Endometrium (tissue), 2 donors: ENCODE data around the gene NDUFS7.

Source experiments
- FAIRE-seq: peaks from 2 replicates; lab custom pipeline; 2012; peaks lifted over from hg19 to GRCh38; lab: Jason Lieb, UNC
- donor health status: control.
- donor health status: control.

NDUFS7 gene

DNA sequence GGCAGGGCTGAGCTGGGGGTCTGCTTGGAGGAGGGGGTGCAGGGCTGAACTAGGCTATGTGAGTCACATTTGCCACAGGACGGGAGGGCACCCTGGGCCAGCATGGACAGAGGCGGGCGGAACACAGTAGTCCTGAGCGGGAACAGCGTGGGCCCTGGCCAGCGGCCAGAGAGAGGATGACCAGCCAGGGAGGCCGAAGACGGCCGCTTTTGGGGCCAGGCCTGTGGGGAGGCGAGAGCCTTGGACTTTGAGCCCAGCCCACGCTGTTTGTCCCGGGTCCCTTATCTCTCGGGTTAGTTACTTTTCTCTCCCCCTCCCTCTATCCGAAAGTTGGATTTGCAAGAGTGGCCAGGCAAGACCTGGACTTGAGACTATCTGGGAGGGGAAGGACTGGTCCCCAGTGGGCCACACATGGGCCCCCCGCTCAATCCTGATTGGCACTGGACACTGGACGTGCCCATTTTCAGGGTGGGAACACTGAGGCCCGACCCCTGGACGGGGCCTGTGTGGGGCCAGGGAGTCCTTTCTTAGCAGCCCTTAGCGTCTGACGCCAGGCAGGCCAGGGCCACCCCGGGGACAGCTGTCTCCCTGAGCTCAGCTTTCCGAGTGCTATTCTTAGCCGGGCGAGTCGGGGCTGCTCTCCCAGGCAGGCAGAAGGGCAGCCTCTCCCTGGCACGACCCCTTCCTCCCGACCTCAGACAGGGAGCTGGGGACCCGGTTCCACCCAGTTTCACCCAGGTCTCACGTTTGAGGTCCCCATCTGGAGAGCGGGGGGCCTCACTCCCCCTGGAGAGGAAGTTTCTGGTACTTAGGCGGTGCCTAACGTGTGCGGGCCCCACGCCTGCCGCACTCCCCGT lies 16.8 kb downstream of the NDUFS7 start:
- no peak for FAIRE-seq

DNA sequence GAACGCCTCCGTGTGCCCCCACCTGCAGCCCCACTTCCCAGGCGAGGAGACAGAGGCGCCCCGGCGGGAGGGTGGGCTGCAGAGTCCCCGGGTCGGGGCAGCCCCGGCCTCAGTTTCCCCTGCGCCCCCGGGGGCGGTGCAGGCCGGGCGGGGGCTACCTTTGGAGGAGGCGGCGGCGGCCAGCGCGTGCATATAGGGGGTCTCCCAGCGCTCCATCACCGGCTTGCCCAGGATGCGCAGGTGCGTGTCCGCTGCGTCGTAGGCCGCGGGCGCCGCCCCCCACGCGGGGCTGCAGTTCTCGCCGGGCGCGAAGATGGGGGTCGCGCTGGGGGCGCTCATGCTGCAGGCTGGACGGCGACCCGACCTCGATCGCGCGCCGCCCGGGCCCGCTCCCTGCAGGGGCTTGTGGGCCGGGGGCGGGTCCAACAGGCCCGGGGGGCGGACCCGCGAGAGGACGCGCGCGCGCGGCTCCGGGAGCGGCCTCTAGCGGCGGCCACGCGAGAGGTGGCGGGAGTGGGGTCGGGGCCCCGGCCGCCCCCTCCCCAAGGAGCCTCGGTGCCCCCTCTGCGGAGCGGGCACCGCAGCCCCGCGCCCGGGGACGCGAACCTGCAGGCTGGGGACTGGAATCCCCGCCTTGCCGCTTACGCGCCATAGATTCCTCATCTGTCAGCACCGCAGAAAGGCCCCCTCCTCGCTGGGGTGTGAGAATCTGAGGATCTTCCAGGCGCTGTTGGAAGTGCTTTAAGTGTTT lies 17.6 kb downstream of the NDUFS7 start, which contains the start of gene GAMT:
Gene GAMT, minus strand, starts transcription at position 405 of the 751 bp plus-strand sequence. Its CDS starts 66 bp downstream, at position 339.
- no peak for FAIRE-seq

GRCh38 chr19:1401889-1402217 lies 18.1 kb downstream of the NDUFS7 start:
- FAIRE-seq = no peak

- no peak for FAIRE-seq
Observed at GRCh38 chr19:1402411-1403070, 18.8 kb downstream of the NDUFS7 start.

- FAIRE-seq = no peak
Observed at GRCh38 chr19:1406774-1407527, 23.2 kb downstream of the NDUFS7 start.

- no peak for FAIRE-seq
Observed at GRCh38 chr19:1407528-1408299, 24.0 kb downstream of the NDUFS7 start, which contains the start of gene DAZAP1. Gene DAZAP1, plus strand, starts transcription at chr19:1407586. Its CDS starts 188 bp downstream, at chr19:1407774.

GRCh38 chr19:1408300-1409203 lies 24.8 kb downstream of the NDUFS7 start:
- FAIRE-seq = no peak

GRCh38 chr19:1409204-1410005 lies 25.7 kb downstream of the NDUFS7 start:
- no peak for FAIRE-seq

- no peak for FAIRE-seq
Observed at GRCh38 chr19:1410136-1410786, 26.6 kb downstream of the NDUFS7 start.

DNA sequence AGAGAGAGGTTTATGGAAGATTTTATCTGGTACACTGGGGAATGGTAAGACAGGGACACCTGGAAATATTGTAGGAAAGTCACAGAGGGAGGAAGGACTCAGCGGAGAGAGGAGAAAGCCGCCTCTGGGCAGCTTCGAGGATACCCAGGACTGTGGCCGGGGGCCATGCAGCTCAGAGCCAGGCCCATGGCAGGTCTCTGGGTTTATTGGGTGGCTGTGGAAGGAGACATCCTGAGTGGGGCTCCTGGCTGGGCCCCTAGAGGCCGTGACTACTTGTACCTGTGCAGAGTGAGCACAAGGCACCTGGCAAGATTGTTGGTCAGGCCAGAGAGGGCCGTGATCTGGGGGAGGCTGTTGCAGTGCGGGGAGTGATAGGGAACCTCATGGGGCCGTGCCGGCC lies 27.1 kb downstream of the NDUFS7 start:
- FAIRE-seq = no peak

GRCh38 chr19:1411255-1412191 lies 27.8 kb downstream of the NDUFS7 start:
- FAIRE-seq = no peak

DNA sequence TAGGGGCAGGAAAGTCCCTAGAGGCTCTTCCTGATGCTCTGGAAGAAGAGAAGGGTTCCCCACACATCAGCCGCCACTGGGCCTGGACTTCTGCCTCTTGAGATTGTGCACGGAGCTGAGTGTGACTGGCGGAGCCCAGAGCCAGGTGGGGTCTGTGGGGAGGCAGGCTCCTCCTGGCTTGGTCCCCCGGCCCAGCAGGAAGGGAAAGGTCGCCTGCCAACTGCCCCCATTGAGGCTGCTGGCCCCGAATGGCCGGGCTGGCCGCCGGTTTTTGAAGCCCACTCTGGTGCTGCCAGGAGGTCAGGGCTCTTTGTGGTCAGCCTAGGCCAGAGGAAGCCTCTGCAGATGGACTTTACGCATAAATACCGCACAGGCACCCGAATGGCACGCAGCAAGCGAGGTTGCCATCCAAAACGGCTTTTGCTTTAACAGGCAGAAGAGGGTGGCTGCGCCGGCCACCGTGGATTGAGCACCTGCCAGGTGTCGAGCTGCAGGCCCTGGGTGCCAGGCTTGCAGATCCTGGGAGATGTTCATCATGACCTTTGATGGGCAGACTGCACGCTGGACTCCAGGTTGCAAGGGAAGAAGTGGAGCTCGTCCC lies 28.7 kb downstream of the NDUFS7 start:
- FAIRE-seq = no peak

DNA sequence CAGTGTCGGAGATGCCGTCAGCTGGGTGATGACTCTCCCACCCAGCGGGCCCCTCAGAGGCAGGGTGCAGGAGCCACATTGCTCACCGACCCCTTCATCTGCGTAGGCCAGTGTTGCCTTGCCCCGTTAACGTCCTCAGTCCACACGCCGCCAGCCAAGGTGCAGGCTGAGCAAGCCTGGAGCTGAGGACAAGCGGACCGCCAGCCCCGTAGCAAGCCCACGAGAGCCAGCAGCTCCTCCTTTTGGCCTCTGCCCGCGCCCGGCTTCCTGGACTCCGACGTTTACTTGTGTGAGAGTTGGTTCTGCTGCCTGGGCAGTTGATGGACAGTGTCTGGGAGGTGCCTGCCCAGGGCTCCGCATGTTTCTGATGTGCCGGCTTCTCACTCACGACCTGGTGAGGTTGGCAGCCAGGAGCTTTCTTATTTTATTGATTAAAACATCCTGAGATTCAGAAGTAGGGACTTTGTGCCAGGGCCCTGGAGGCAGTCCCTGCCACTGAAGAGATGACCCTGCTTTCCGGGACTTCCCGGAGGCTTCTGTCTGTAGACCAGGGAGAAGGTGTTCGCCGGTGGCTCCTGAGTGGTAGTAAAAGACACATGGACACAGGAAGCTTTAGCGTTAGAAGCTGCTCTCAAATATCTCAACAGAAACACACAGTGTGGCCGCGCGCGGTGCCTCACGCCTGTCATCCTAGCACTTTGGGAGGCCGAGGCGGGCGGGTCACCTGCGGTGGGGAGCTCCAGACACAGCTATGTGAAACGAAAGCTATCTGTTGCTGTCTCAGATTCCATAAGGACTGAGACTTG lies 29.5 kb downstream of the NDUFS7 start:
- no peak for FAIRE-seq

DNA sequence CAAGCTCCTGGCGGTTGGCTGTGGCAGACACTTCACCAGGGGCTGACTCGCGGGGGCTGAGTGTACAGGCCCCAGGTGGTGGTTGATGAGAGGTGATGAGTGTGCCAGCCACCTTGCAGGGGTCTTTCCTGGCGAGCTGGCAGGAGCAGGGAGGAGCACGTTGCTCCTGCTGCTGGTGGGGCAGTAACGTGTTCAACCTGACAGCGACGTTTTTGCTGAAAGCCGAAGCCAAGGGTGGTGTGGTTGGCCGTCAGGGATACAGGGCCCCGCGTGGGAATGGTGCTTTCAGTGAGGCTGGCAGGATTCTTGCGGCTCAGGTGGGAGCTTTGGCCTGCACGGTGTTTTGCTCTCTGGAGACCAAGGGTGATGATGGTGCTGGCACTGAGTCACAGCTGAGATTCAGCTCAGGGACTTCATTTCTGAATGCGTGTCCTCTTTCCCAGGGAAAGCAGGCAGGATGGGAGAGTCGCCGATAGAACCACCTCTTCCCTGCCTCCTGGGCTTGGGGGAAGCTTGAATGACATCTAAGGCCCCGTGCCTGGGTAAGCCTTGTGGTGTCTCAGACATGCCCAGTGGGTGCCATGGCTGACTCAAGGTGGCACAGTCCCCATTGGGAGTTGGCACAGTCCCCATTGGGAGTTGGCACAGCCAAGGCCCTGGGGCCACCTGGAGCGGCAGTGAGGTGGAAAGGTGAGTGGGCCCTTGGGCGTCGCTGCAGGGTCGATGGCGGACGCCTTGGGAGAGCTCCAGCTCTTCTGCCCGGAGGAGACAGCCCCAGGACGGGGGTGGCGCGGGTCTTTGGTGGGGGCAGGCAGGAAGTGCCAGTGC lies 32.5 kb downstream of the NDUFS7 start:
- no peak for FAIRE-seq

DNA sequence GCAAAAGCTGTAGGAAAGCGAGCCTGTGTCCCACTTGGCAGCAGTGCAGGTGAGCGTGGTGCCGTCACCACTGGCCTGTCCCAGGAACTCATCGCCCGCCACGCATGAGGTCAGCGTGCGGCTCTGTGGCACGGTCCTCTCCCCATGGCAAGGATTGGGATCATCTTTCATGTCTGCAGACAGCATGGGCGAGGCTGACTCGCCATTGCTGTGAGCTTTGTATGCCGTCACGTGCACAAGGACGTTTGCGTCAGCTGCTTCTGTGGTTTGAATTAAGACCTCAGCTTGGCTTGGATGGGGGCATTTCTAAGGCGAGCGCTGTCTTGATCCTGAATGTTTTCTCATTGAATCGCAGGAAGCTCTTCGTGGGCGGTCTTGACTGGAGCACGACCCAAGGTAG lies 33.4 kb downstream of the NDUFS7 start:
- FAIRE-seq = no peak
